ENCODE measurements around the gene AURKAIP1.

The AURKAIP1 gene

GRCh38 chr1:1337793-1338147, 37.2 kb downstream of the AURKAIP1 start:
- Histone ChIP-seq H3K23ac (ENCODE audit: low read length in 2 of 2) (no peak overlapping the region), H3K4me3 (ENCODE audit: insufficient read depth in 1 of 2, low read depth in 1 of 2, low read length in 2 of 2) (no peak overlapping the region), H3K9ac (ENCODE audit: low read length) (no peak overlapping the region), H3K14ac (ENCODE audit: low read length in 2 of 2) (no peak overlapping the region), H2BK12ac (ENCODE audit: low read length in 2 of 2) (no peak overlapping the region), H2BK5ac (ENCODE audit: low read depth, low read length, poor library complexity, severe bottlenecking) (no peak overlapping the region), H3K79me1 (replicated peaks; ENCODE audit: low read length, poor library complexity, severe bottlenecking) (peaks cover 29% of the 10 kb centered on the region), H3K27me3 (ENCODE audit: control insufficient read depth in 1 of 2, insufficient read depth in 1 of 2, low read length in 2 of 2) (no peaks in the 10 kb centered on the region), H3K9me3 (ENCODE audit: control insufficient read depth, low read length) (no peaks in the 10 kb centered on the region), H4K91ac (ENCODE audit: low read length) (no peak overlapping the region), H2AFZ (ENCODE audit: low read depth, low read length) (no peak overlapping the region), H4K8ac (ENCODE audit: low read length) (no peak overlapping the region), H2AK5ac (ENCODE audit: low read length, severe bottlenecking) (no peak overlapping the region), H3K18ac (ENCODE audit: low read depth in 1 of 2, low read length in 2 of 2) (no peak overlapping the region), H3K4ac (ENCODE audit: low read depth in 1 of 2, low read length in 2 of 2) (no peak overlapping the region), H3K4me1 (ENCODE audit: control insufficient read depth, insufficient read depth, low read depth, low read length) (peaks cover 13% of the 10 kb centered on the region), H3K4me2 (ENCODE audit: low read length, poor library complexity, severe bottlenecking) (no peak overlapping the region), H2BK15ac (ENCODE audit: low read depth, poor library complexity, severe bottlenecking) (no peak overlapping the region), H3K36me3 (ENCODE audit: control insufficient read depth in 1 of 2, insufficient read depth in 2 of 2, low read depth in 1 of 2, low read length in 2 of 2) (peaks cover 31 to 100% of the 10 kb centered on the region in 2 experiments), H2BK120ac (ENCODE audit: low read depth, low read length) (no peak overlapping the region), H3K27ac (ENCODE audit: low read length, poor library complexity, severe bottlenecking) (no peak overlapping the region)
- WGBS, result 93% methylated on average over 17 of the region's 18 CpGs
- no peak for DNase-seq

GRCh38 chr1:1336931-1337792, 37.8 kb downstream of the AURKAIP1 start:
- WGBS, result 98% methylated on average over 31 of the region's 32 CpGs
- H3K27me3 ChIP-seq (ENCODE audit: control insufficient read depth in 1 of 2, insufficient read depth in 1 of 2, low read length in 2 of 2), result no peaks in the 10 kb centered on the region

GRCh38 chr1:1336446-1336845, 38.6 kb downstream of the AURKAIP1 start:
- no peak overlapping the region for H3K9ac ChIP-seq (ENCODE audit: low read length)
- peaks cover 25 to 96% of the 10 kb centered on the region in 2 experiments for H3K36me3 ChIP-seq (ENCODE audit: control insufficient read depth in 1 of 2, insufficient read depth in 2 of 2, low read depth in 1 of 2, low read length in 2 of 2)
- H3K4ac ChIP-seq (ENCODE audit: low read depth in 1 of 2, low read length in 2 of 2), result no peak overlapping the region
- H2BK120ac ChIP-seq (ENCODE audit: low read depth, low read length), result no peak overlapping the region
- no peak overlapping the region for H3K14ac ChIP-seq (ENCODE audit: low read length in 2 of 2)
- H3K4me3 ChIP-seq (ENCODE audit: insufficient read depth in 1 of 2, low read depth in 1 of 2, low read length in 2 of 2), result no peak overlapping the region
- no peak overlapping the region for H2AK5ac ChIP-seq (ENCODE audit: low read length, severe bottlenecking)
- H3K27me3 ChIP-seq (ENCODE audit: control insufficient read depth in 1 of 2, insufficient read depth in 1 of 2, low read length in 2 of 2), result no peaks in the 10 kb centered on the region
- no peak overlapping the region for H3K4me2 ChIP-seq (ENCODE audit: low read length, poor library complexity, severe bottlenecking)
- no peak overlapping the region for H2BK15ac ChIP-seq (ENCODE audit: low read depth, poor library complexity, severe bottlenecking)
- no peak overlapping the region for H3K27ac ChIP-seq (ENCODE audit: low read length, poor library complexity, severe bottlenecking)
- H4K8ac ChIP-seq (ENCODE audit: low read length), result no peak overlapping the region
- H3K4me1 ChIP-seq (ENCODE audit: control insufficient read depth, insufficient read depth, low read depth, low read length), result peaks cover 19% of the 10 kb centered on the region
- no peak for DNase-seq
- no peaks in the 10 kb centered on the region for H3K9me3 ChIP-seq (ENCODE audit: control insufficient read depth, low read length)
- H2AFZ ChIP-seq (ENCODE audit: low read depth, low read length), result no peak overlapping the region
- H3K18ac ChIP-seq (ENCODE audit: low read depth in 1 of 2, low read length in 2 of 2), result no peak overlapping the region
- no peak overlapping the region for H3K23ac ChIP-seq (ENCODE audit: low read length in 2 of 2)
- WGBS, result 98% methylated on average over 26 of the region's 26 CpGs
- H4K91ac ChIP-seq (ENCODE audit: low read length), result no peak overlapping the region
- H2BK12ac ChIP-seq (ENCODE audit: low read length in 2 of 2), result no peak overlapping the region
- H2BK5ac ChIP-seq (ENCODE audit: low read depth, low read length, poor library complexity, severe bottlenecking), result no peak overlapping the region
- H3K79me1 ChIP-seq (replicated peaks; ENCODE audit: low read length, poor library complexity, severe bottlenecking), result peaks cover 21% of the 10 kb centered on the region

More at GRCh38 chr1:1336931-1337792, 37.8 kb downstream of the AURKAIP1 start:
- no peak for DNase-seq
- Histone ChIP-seq H3K79me1 (replicated peaks; ENCODE audit: low read length, poor library complexity, severe bottlenecking) (peaks cover 24% of the 10 kb centered on the region), H3K36me3 (ENCODE audit: control insufficient read depth in 1 of 2, insufficient read depth in 2 of 2, low read depth in 1 of 2, low read length in 2 of 2) (peaks cover 31 to 100% of the 10 kb centered on the region in 2 experiments), H4K91ac (ENCODE audit: low read length) (no peak overlapping the region), H2BK12ac (ENCODE audit: low read length in 2 of 2) (no peak overlapping the region), H3K4me2 (ENCODE audit: low read length, poor library complexity, severe bottlenecking) (no peak overlapping the region), H3K27ac (ENCODE audit: low read length, poor library complexity, severe bottlenecking) (no peak overlapping the region), H3K4me1 (ENCODE audit: control insufficient read depth, insufficient read depth, low read depth, low read length) (peaks cover 16% of the 10 kb centered on the region), H3K18ac (ENCODE audit: low read depth in 1 of 2, low read length in 2 of 2) (no peak overlapping the region), H3K4ac (ENCODE audit: low read depth in 1 of 2, low read length in 2 of 2) (no peak overlapping the region), H4K8ac (ENCODE audit: low read length) (no peak overlapping the region), H2BK15ac (ENCODE audit: low read depth, poor library complexity, severe bottlenecking) (no peak overlapping the region), H2AFZ (ENCODE audit: low read depth, low read length) (no peak overlapping the region), H2AK5ac (ENCODE audit: low read length, severe bottlenecking) (no peak overlapping the region), H3K14ac (ENCODE audit: low read length in 2 of 2) (no peak overlapping the region), H3K9me3 (ENCODE audit: control insufficient read depth, low read length) (no peaks in the 10 kb centered on the region), H3K9ac (ENCODE audit: low read length) (no peak overlapping the region), H2BK5ac (ENCODE audit: low read depth, low read length, poor library complexity, severe bottlenecking) (no peak overlapping the region), H3K23ac (ENCODE audit: low read length in 2 of 2) (no peak overlapping the region), H3K4me3 (ENCODE audit: insufficient read depth in 1 of 2, low read depth in 1 of 2, low read length in 2 of 2) (no peak overlapping the region), H2BK120ac (ENCODE audit: low read depth, low read length) (no peak overlapping the region)

GRCh38 chr1:1335792-1336248, 39.2 kb downstream of the AURKAIP1 start:
- Histone ChIP-seq H3K9ac (ENCODE audit: low read length) (no peak overlapping the region), H3K9me3 (ENCODE audit: control insufficient read depth, low read length) (no peaks in the 10 kb centered on the region), H2AK5ac (ENCODE audit: low read length, severe bottlenecking) (no peak overlapping the region), H3K4me3 (ENCODE audit: insufficient read depth in 1 of 2, low read depth in 1 of 2, low read length in 2 of 2) (no peak overlapping the region), H3K23ac (ENCODE audit: low read length in 2 of 2) (no peak overlapping the region), H4K8ac (ENCODE audit: low read length) (no peak overlapping the region), H3K4me1 (ENCODE audit: control insufficient read depth, insufficient read depth, low read depth, low read length) (peaks cover 20% of the 10 kb centered on the region), H3K4me2 (ENCODE audit: low read length, poor library complexity, severe bottlenecking) (no peak overlapping the region), H2BK15ac (ENCODE audit: low read depth, poor library complexity, severe bottlenecking) (no peak overlapping the region), H2AFZ (ENCODE audit: low read depth, low read length) (no peak overlapping the region), H3K79me1 (replicated peaks; ENCODE audit: low read length, poor library complexity, severe bottlenecking) (peaks cover 15% of the 10 kb centered on the region), H3K36me3 (ENCODE audit: control insufficient read depth in 1 of 2, insufficient read depth in 2 of 2, low read depth in 1 of 2, low read length in 2 of 2) (peaks cover 18 to 89% of the 10 kb centered on the region in 2 experiments), H3K14ac (ENCODE audit: low read length in 2 of 2) (no peak overlapping the region), H2BK5ac (ENCODE audit: low read depth, low read length, poor library complexity, severe bottlenecking) (no peak overlapping the region), H2BK12ac (ENCODE audit: low read length in 2 of 2) (no peak overlapping the region), H3K27ac (ENCODE audit: low read length, poor library complexity, severe bottlenecking) (no peak overlapping the region), H2BK120ac (ENCODE audit: low read depth, low read length) (no peak overlapping the region), H3K18ac (ENCODE audit: low read depth in 1 of 2, low read length in 2 of 2) (no peak overlapping the region), H3K4ac (ENCODE audit: low read depth in 1 of 2, low read length in 2 of 2) (no peak overlapping the region), H3K27me3 (ENCODE audit: control insufficient read depth in 1 of 2, insufficient read depth in 1 of 2, low read length in 2 of 2) (no peaks in the 10 kb centered on the region), H4K91ac (ENCODE audit: low read length) (no peak overlapping the region)
- 95% methylated on average over 21 of the region's 21 CpGs for WGBS
- no peak for DNase-seq

All from mesenchymal stem cell (in vitro differentiated cells and primary cell).